ENCODE data around the gene FANCE. TPM values are rescaled to one million over a fixed set of nuclear protein-coding genes. Genes with fewer than 3 reads are reported as not detected.
"Not testable (repeated sequence)": the region's sequence is repeated elsewhere in the genome, so short reads cannot be mapped to it uniquely, and the experiment has no call there.

FANCE gene
- total RNA-seq, 1 donor from 2014 or later, result 9.2 TPM

DNA sequence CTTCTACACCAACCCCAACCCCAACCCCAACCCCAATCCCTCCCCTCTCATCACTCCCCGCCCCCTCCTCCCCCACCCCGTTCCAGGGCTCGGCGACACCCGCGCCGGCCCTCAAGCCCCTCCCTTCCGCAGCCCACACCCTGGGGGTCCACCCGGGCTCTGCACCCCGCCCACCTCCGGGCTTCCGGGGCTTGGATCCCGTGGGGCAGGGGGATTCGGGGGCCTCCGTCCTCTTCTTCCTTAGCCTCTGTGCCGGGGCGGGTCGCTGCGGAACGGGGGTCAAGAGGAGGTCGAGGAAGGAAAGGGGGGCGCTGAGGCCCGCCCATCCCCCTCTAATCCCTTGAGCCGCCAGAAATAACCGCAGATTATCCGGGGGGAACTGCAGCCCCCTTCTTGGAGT lies 59.9 kb downstream of the FANCE start:
- TF ChIP-seq, protein P1, sequence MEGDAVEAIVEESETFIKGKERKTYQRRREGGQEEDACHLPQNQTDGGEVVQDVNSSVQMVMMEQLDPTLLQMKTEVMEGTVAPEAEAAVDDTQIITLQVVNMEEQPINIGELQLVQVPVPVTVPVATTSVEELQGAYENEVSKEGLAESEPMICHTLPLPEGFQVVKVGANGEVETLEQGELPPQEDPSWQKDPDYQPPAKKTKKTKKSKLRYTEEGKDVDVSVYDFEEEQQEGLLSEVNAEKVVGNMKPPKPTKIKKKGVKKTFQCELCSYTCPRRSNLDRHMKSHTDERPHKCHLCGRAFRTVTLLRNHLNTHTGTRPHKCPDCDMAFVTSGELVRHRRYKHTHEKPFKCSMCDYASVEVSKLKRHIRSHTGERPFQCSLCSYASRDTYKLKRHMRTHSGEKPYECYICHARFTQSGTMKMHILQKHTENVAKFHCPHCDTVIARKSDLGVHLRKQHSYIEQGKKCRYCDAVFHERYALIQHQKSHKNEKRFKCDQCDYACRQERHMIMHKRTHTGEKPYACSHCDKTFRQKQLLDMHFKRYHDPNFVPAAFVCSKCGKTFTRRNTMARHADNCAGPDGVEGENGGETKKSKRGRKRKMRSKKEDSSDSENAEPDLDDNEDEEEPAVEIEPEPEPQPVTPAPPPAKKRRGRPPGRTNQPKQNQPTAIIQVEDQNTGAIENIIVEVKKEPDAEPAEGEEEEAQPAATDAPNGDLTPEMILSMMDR (IDR thresholded peaks at IDR 0.05), result no peak
- intact Hi-C loops (cut with micrococcal nuclease), result no loop called here
- ChIA-PET POLR2A (no interaction called here), CTCF (no interaction called here)
- H3K27ac Mint-ChIP-seq, result no peak overlapping the region
- H3K27me3 Mint-ChIP-seq, result peaks cover 36% of the 10 kb centered on the region
- no peak for ATAC-seq (ENCODE audit: low read depth)
- peaks cover 3% of the 10 kb centered on the region for H3K4me1 Mint-ChIP-seq
- H3K36me3 Mint-ChIP-seq (ENCODE audit: low read depth), result no peaks in the 10 kb centered on the region
- H3K9me3 Mint-ChIP-seq, result no peaks in the 10 kb centered on the region
- DNase-seq, result no peak
- no peak overlapping the region for H3K4me3 Mint-ChIP-seq

DNA sequence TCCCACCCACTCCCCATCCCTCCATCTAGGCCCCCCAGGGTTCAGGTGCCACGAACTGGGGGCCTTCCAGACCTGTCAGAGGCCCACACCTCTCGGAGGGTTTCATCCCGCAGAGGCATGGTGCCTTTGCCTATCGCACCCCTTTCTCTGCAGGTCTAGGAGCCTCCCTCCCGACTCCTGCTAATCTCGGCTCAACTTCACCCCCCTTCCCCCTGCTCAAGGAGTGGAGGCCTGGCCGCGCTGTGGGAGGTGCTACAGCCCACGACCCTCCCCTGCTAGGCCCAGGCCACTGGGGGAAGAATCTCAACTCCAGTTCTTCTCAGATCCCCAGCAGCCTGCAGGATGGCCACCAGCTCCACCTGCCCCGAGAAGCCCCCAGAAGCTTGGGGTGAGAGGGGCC lies 60.6 kb downstream of the FANCE start, which contains the start of gene TULP1:
TSS of gene TULP1 (minus strand) at position 157 of the 400 bp plus-strand sequence. CDS start at position 119, 38 bp downstream.
- TF ChIP-seq, protein P1 (IDR thresholded peaks at IDR 0.05), result no peak
- DNase-seq (no peak), ATAC-seq (ENCODE audit: low read depth) (no peak)
- ChIA-PET CTCF (no interaction called here), POLR2A (no interaction called here)
- Mint-ChIP-seq H3K9me3 (no peaks in the 10 kb centered on the region), H3K36me3 (ENCODE audit: low read depth) (no peaks in the 10 kb centered on the region), H3K27me3 (peaks cover 36% of the 10 kb centered on the region), H3K4me1 (peaks cover 3% of the 10 kb centered on the region), H3K4me3 (no peak within 1 kb of the TSS), H3K27ac (no peak within 1 kb of the TSS)
- intact Hi-C loops (cut with micrococcal nuclease), result no loop called here

DNA sequence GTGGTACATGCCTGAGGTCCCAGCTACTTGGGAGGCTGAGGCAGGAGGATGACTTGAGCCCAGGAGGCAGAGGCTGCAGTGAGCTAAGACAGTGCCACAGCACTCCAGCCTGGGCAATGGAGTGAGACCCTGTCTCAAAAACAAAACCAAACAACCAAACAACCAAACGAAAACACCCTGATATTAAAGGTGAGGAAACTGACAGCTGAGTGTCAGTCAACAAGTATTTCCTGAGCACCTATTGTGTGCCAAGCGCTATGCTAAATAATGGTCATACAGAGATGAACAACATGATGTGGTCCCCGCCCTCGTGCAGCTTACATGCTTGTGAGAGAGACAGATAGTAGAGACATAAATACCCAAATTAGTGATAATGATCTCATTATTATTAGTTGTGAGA lies 62.4 kb downstream of the FANCE start:
- H3K4me3 Mint-ChIP-seq, result no peak overlapping the region
- H3K36me3 Mint-ChIP-seq (ENCODE audit: low read depth), result no peaks in the 10 kb centered on the region
- ATAC-seq (ENCODE audit: low read depth) (no peak), DNase-seq (no peak)
- TF ChIP-seq, protein P1 (IDR thresholded peaks at IDR 0.05), result no peak
- POLR2A ChIA-PET, result no interaction called here
- H3K27ac Mint-ChIP-seq, result no peak overlapping the region
- intact Hi-C loops (cut with micrococcal nuclease), result no loop called here
- H3K4me1 Mint-ChIP-seq, result no peaks in the 10 kb centered on the region
- CTCF ChIA-PET, result no interaction called here
- peaks cover 29% of the 10 kb centered on the region for H3K27me3 Mint-ChIP-seq
- H3K9me3 Mint-ChIP-seq, result no peaks in the 10 kb centered on the region

DNA sequence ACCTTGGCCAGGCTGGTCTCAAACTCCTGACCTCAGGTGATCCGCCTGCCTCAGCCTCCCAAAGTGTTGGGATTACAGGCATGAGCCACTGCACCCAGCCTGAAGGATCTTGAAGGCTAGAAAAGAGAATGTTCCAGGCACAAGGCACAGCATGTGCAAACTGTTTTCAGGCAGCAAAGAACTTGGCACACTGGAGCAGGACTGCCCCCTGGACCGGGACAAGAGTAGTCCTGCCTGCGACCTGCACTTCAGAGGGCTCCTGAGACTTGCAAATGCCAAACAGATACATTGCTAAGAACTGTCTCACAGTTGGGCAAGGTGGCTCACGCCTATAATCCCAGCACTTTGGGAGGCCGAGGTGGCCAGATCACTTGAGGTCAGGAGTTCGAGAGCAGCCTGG lies 63.8 kb downstream of the FANCE start:
- H3K9me3 Mint-ChIP-seq; POLR2A ChIA-PET; DNase-seq; H3K4me3 Mint-ChIP-seq; ATAC-seq (ENCODE audit: low read depth); CTCF ChIA-PET; H3K4me1 Mint-ChIP-seq; intact Hi-C loops (cut with micrococcal nuclease); H3K27ac Mint-ChIP-seq; H3K36me3 Mint-ChIP-seq (ENCODE audit: low read depth): not testable (repeated sequence)
- H3K27me3 Mint-ChIP-seq, result peaks cover 19% of the 10 kb centered on the region

Other genes starting within 250 kb of the FANCE start
- gene SCUBE3, start 238.4 kb upstream of the FANCE start, total RNA-seq, result not detected in 2 replicates
- gene ZNF76, start 192.6 kb upstream of the FANCE start, total RNA-seq, result 54.8 and 57.9 TPM in 2 replicates
- 68.7 and 79.9 TPM in 2 replicates for gene DEF6, start 154.5 kb upstream of the FANCE start, total RNA-seq
- 20.2 and 21.4 TPM in 2 replicates for gene PPARD, start 109.8 kb upstream of the FANCE start, total RNA-seq
- 2,485 and 2,644 TPM in 2 replicates for gene RPL10A, start 16.1 kb downstream of the FANCE start, total RNA-seq
- 0.13 and 0.34 TPM in 2 replicates for gene TEAD3, start 44.7 kb downstream of the FANCE start, total RNA-seq
- not detected in 2 replicates for gene TULP1, start 60.6 kb downstream of the FANCE start, total RNA-seq
- gene FKBP5, start 236.6 kb downstream of the FANCE start, total RNA-seq, result 17.1 TPM in 2 replicates